IMR-90 (cell line): ENCODE measurements around the gene NME7.
"Not testable (repeated sequence)": the region's sequence is repeated elsewhere in the genome, so short reads cannot be mapped to it uniquely, and the experiment has no call there.

Source experiments
- BHLHE40 ChIP-seq: fragments of 150-350 bp; IDR thresholded peaks from 2 replicates; pipeline ENCODE4 v1.6.1; 2016; ENCODE audit warnings: mild to moderate bottlenecking, low read depth, low read length
- MAZ ChIP-seq: IDR thresholded peaks from 2 replicates; pipeline ENCODE4 v1.6.1; 2012; ENCODE audit warnings: low read depth, mild to moderate bottlenecking, low read length, improper control_type of control experiment, moderate library complexity, borderline replicate concordance
- POLR2A ChIP-seq: IDR thresholded peaks from 2 replicates; pipeline ENCODE4 v1.6.1; 2012; ENCODE audit warnings: mild to moderate bottlenecking, low read depth, low read length
- SMC3 ChIP-seq: fragments of 150-350 bp; IDR thresholded peaks from 2 replicates; pipeline ENCODE4 v1.6.1; 2016; ENCODE audit warnings: low read depth, mild to moderate bottlenecking, antibody characterized with exemption, low read length, moderate library complexity
- TF ChIP-seq, protein P1 (sequence below): conservative IDR thresholded peaks from 2 replicates; pipeline ENCODE4 v1.5.1; 2012; ENCODE audit warnings: mild to moderate bottlenecking, low read depth, low read length, improper control_type of control experiment

GRCh38 chr1:169402578-169402977 lies 35.0 kb upstream of the NME7 start:
- not testable (repeated sequence) for TF ChIP-seq SMC3, POLR2A, MAZ, BHLHE40
- TF ChIP-seq, protein P1, sequence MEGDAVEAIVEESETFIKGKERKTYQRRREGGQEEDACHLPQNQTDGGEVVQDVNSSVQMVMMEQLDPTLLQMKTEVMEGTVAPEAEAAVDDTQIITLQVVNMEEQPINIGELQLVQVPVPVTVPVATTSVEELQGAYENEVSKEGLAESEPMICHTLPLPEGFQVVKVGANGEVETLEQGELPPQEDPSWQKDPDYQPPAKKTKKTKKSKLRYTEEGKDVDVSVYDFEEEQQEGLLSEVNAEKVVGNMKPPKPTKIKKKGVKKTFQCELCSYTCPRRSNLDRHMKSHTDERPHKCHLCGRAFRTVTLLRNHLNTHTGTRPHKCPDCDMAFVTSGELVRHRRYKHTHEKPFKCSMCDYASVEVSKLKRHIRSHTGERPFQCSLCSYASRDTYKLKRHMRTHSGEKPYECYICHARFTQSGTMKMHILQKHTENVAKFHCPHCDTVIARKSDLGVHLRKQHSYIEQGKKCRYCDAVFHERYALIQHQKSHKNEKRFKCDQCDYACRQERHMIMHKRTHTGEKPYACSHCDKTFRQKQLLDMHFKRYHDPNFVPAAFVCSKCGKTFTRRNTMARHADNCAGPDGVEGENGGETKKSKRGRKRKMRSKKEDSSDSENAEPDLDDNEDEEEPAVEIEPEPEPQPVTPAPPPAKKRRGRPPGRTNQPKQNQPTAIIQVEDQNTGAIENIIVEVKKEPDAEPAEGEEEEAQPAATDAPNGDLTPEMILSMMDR = not testable (repeated sequence)
